Measurements from ENCODE around the gene EAF2. TPM values are rescaled to one million over a fixed set of nuclear protein-coding genes. Genes with fewer than 3 reads are reported as not detected.

Gene EAF2
- total RNA-seq, 3 donors from 2014 or later, result 7.5 to 11.4 (median 9.2) TPM

GRCh38 chr3:121819236-121819635 is 15.8 kb upstream of the EAF2 start:
- DNase-seq (ENCODE audit: low spot score in 2 of 2), result no peak
- no peak overlapping the region for H3K4me3 ChIP-seq
- TF ChIP-seq POLR2AphosphoS5 (IDR thresholded peaks at IDR 0.05), result no peak
- TF ChIP-seq POLR2A (IDR thresholded peaks at IDR 0.05), result no peak
- TF ChIP-seq CTCF (IDR thresholded peaks at IDR 0.05), result no peak
- H3K27ac ChIP-seq, result no peak overlapping the region
- no peaks in the 10 kb centered on the region for H3K36me3 ChIP-seq
- no peaks in the 10 kb centered on the region for H3K27me3 ChIP-seq
- no peaks in the 10 kb centered on the region for H3K9me3 ChIP-seq
- no peaks in the 10 kb centered on the region for H3K4me1 ChIP-seq
- intact Hi-C loops (cut with DNase I; ENCODE audit: low total_unique reads), result no loop called here

- no peaks in the 10 kb centered on the region for H3K36me3 ChIP-seq
- no peak overlapping the region for H3K4me3 ChIP-seq
- no peak for TF ChIP-seq POLR2A (IDR thresholded peaks at IDR 0.05)
- no peak for TF ChIP-seq CTCF (IDR thresholded peaks at IDR 0.05)
- TF ChIP-seq POLR2AphosphoS5 (IDR thresholded peaks at IDR 0.05), result no peak
- H3K27me3 ChIP-seq, result no peaks in the 10 kb centered on the region
- intact Hi-C loops (cut with DNase I; ENCODE audit: low total_unique reads), result no loop called here
- H3K27ac ChIP-seq, result no peak overlapping the region
- no peaks in the 10 kb centered on the region for H3K4me1 ChIP-seq
- no peaks in the 10 kb centered on the region for H3K9me3 ChIP-seq
- DNase-seq (ENCODE audit: low spot score in 2 of 2), result no peak
Measured at GRCh38 chr3:121821421-121822199, 13.4 kb upstream of the EAF2 start.

- Histone ChIP-seq H3K4me3 (no peak overlapping the region), H3K9me3 (no peaks in the 10 kb centered on the region), H3K27me3 (no peaks in the 10 kb centered on the region), H3K36me3 (no peaks in the 10 kb centered on the region), H3K27ac (no peak overlapping the region), H3K4me1 (no peaks in the 10 kb centered on the region)
- intact Hi-C loops (cut with DNase I; ENCODE audit: low total_unique reads), result no loop called here
- no peak for TF ChIP-seq POLR2AphosphoS5 (IDR thresholded peaks at IDR 0.05)
- no peak for TF ChIP-seq CTCF (IDR thresholded peaks at IDR 0.05)
- no peak for TF ChIP-seq POLR2A (IDR thresholded peaks at IDR 0.05)
- DNase-seq (ENCODE audit: low spot score in 2 of 2), result no peak
Measured at GRCh38 chr3:121822973-121823372, 12.0 kb upstream of the EAF2 start.

- H3K4me1 ChIP-seq, result no peaks in the 10 kb centered on the region
- peak overlapping the region; percentile 69 to 92 (median 80) for H3K4me3 ChIP-seq
- intact Hi-C loops (cut with DNase I; ENCODE audit: low total_unique reads), result no loop called here
- H3K9me3 ChIP-seq, result no peaks in the 10 kb centered on the region
- no peak for DNase-seq (ENCODE audit: low spot score in 2 of 2)
- H3K27me3 ChIP-seq, result no peaks in the 10 kb centered on the region
- TF ChIP-seq CTCF (IDR thresholded peaks at IDR 0.05), result no peak
- no peak for TF ChIP-seq POLR2AphosphoS5 (IDR thresholded peaks at IDR 0.05)
- no peak for TF ChIP-seq POLR2A (IDR thresholded peaks at IDR 0.05)
- no peaks in the 10 kb centered on the region for H3K36me3 ChIP-seq
- H3K27ac ChIP-seq, result peak overlapping the region; percentile 88 to 92
Measured at GRCh38 chr3:121834157-121834670, 795 bp upstream of the EAF2 start.

GRCh38 chr3:121835465-121835801 is 424 bp downstream of the EAF2 start:
- H3K9me3 ChIP-seq, result no peaks in the 10 kb centered on the region
- intact Hi-C loops (cut with DNase I; ENCODE audit: low total_unique reads), result no loop called here
- no peaks in the 10 kb centered on the region for H3K27me3 ChIP-seq
- no peak for DNase-seq (ENCODE audit: low spot score in 2 of 2)
- TF ChIP-seq CTCF (IDR thresholded peaks at IDR 0.05), result no peak
- TF ChIP-seq POLR2A (IDR thresholded peaks at IDR 0.05), result no peak
- TF ChIP-seq POLR2AphosphoS5 (IDR thresholded peaks at IDR 0.05), result no peak
- peak overlapping the region; percentile 88 to 92 for H3K27ac ChIP-seq
- H3K4me3 ChIP-seq, result peak overlapping the region; percentile 69 to 92 (median 80)
- no peaks in the 10 kb centered on the region for H3K4me1 ChIP-seq
- H3K36me3 ChIP-seq, result no peaks in the 10 kb centered on the region

Data from breast epithelium (tissue), 4 donors.